Activated CD4-positive, alpha-beta T cell treated with anti-CD3 and anti-CD28 coated beads, Interleukin-2, amount 10 ng/mL, durations not matched to agents 7 days and 5 days (primary cell): ENCODE measurements around the gene B9D1. TPM values are rescaled to one million over a fixed set of nuclear protein-coding genes. Genes with fewer than 3 reads are reported as not detected.

ENCODE experiments used
- CTCF ChIA-PET: fragments of 350-600 bp; sonication (Branson Sonifier 250); formaldehyde crosslinking; loops from one replicate; lab custom pipeline; 2021; ENCODE audit warnings: antibody characterized with exemption; lab: Charles Lee
- POLR2A ChIA-PET: fragments of 350-600 bp; sonication (Branson Sonifier 250); formaldehyde crosslinking; loops from one replicate; lab custom pipeline; 2021; ENCODE audit warnings: antibody characterized with exemption; lab: Charles Lee
- DNase-seq: peaks from one replicate; pipeline ENCODE4 v3.0.0-alpha.2; 2020
- H3K27ac Mint-ChIP-seq: one replicate; pipeline ENCODE4 v1.8.0; 2021; ENCODE audit warnings: mild to moderate bottlenecking, moderate library complexity, mixed read lengths
- H3K27me3 Mint-ChIP-seq: one replicate; pipeline ENCODE4 v1.8.0; 2021; ENCODE audit warnings: mixed read lengths
- H3K36me3 Mint-ChIP-seq: one replicate; pipeline ENCODE4 v1.8.0; 2021; ENCODE audit warnings: low read depth, mixed read lengths
- H3K4me1 Mint-ChIP-seq: one replicate; pipeline ENCODE4 v1.8.0; 2021; ENCODE audit warnings: mixed read lengths
- H3K4me3 Mint-ChIP-seq: one replicate; pipeline ENCODE4 v1.8.0; 2021; ENCODE audit warnings: mild to moderate bottlenecking, moderate library complexity, mixed read lengths
- H3K9me3 Mint-ChIP-seq: one replicate; pipeline ENCODE4 v1.8.0; 2021; ENCODE audit warnings: mixed read lengths
- total RNA-seq, 2 experiments: library from RNA; stranded (reverse); gene quantifications; one replicate each; pipeline ENCODE4 v1.2.3, GENCODE V29; 2021

Gene B9D1
- total RNA-seq, 2 experiments from 2014 or later: 1.3 to 1.6 TPM

- peaks cover 8% of the 10 kb centered on the region for H3K27me3 Mint-ChIP-seq
- POLR2A ChIA-PET: no interaction called here
- H3K4me1 Mint-ChIP-seq: no peaks in the 10 kb centered on the region
- H3K36me3 Mint-ChIP-seq: no peaks in the 10 kb centered on the region
- no peak for DNase-seq
- no peak overlapping the region for H3K27ac Mint-ChIP-seq
- H3K4me3 Mint-ChIP-seq: no peak overlapping the region
- CTCF ChIA-PET: no interaction called here
- H3K9me3 Mint-ChIP-seq: no peaks in the 10 kb centered on the region
Observed at GRCh38 chr17:19345067-19345460, 17.5 kb downstream of the B9D1 start.

- Mint-ChIP-seq H3K27me3 (peaks cover 9% of the 10 kb centered on the region), H3K27ac (no peak overlapping the region), H3K4me1 (no peaks in the 10 kb centered on the region), H3K9me3 (no peaks in the 10 kb centered on the region), H3K36me3 (no peaks in the 10 kb centered on the region), H3K4me3 (no peak overlapping the region)
- no peak for DNase-seq
- ChIA-PET POLR2A (no interaction called here), CTCF (interaction anchor here (0.6 kb wide), 1 partner anchor 351 kb away, joined by 3 read pairs; no protein-coding TSS in a partner anchor)
Observed at GRCh38 chr17:19344311-19345066, 18.0 kb downstream of the B9D1 start.

GRCh38 chr17:19343671-19344151, 18.8 kb downstream of the B9D1 start:
- H3K27me3 Mint-ChIP-seq: peaks cover 10% of the 10 kb centered on the region
- no peaks in the 10 kb centered on the region for H3K36me3 Mint-ChIP-seq
- DNase-seq: no peak
- ChIA-PET POLR2A (no interaction called here), CTCF (interaction anchor here (0.6 to 2.2 kb wide), 2 partner anchors 19 to 352 kb away, joined by 3 to 7 read pairs; partner anchors contain the start of gene B9D1)
- no peaks in the 10 kb centered on the region for H3K9me3 Mint-ChIP-seq
- H3K27ac Mint-ChIP-seq: no peak overlapping the region
- H3K4me1 Mint-ChIP-seq: no peaks in the 10 kb centered on the region
- H3K4me3 Mint-ChIP-seq: no peak overlapping the region

- CTCF ChIA-PET: interaction anchor here (2.2 kb wide), 1 partner anchor 20 kb away, joined by 7 read pairs; the partner anchor contains the start of gene B9D1
- POLR2A ChIA-PET: no interaction called here
- Mint-ChIP-seq H3K9me3 (no peaks in the 10 kb centered on the region), H3K4me1 (no peaks in the 10 kb centered on the region), H3K36me3 (no peaks in the 10 kb centered on the region), H3K27ac (no peak overlapping the region), H3K4me3 (no peak overlapping the region), H3K27me3 (peaks cover 10% of the 10 kb centered on the region)
- no peak for DNase-seq
Observed at GRCh38 chr17:19343256-19343630, 19.3 kb downstream of the B9D1 start.

- no peaks in the 10 kb centered on the region for H3K36me3 Mint-ChIP-seq
- no peak overlapping the region for H3K4me3 Mint-ChIP-seq
- no peak overlapping the region for H3K27ac Mint-ChIP-seq
- ChIA-PET CTCF (interaction anchor here (1.0 to 2.2 kb wide), 3 partner anchors 9 to 20 kb away, joined by 3 to 7 read pairs (median 3); partner anchors contain the start of gene B9D1), POLR2A (no interaction called here)
- H3K9me3 Mint-ChIP-seq: no peaks in the 10 kb centered on the region
- no peak for DNase-seq
- peaks cover 10% of the 10 kb centered on the region for H3K27me3 Mint-ChIP-seq
- H3K4me1 Mint-ChIP-seq: no peaks in the 10 kb centered on the region
Observed at GRCh38 chr17:19342611-19343255, 19.8 kb downstream of the B9D1 start.

- no peak overlapping the region for H3K4me3 Mint-ChIP-seq
- no peaks in the 10 kb centered on the region for H3K36me3 Mint-ChIP-seq
- H3K27ac Mint-ChIP-seq: no peak overlapping the region
- ChIA-PET POLR2A (no interaction called here), CTCF (interaction anchor here (0.6 to 2.2 kb wide), 6 partner anchors 9 to 21 kb away, joined by 3 to 7 read pairs (median 3); partner anchors contain the start of gene B9D1)
- H3K27me3 Mint-ChIP-seq: peaks cover 10% of the 10 kb centered on the region
- DNase-seq: no peak
- no peaks in the 10 kb centered on the region for H3K9me3 Mint-ChIP-seq
- H3K4me1 Mint-ChIP-seq: no peaks in the 10 kb centered on the region
Observed at GRCh38 chr17:19341641-19342610, 20.6 kb downstream of the B9D1 start.

- ChIA-PET CTCF (interaction anchor here (0.6 to 1.2 kb wide), 3 partner anchors 9 to 22 kb away, joined by 3 to 4 read pairs (median 3); partner anchors contain the start of gene B9D1), POLR2A (no interaction called here)
- H3K4me1 Mint-ChIP-seq: no peaks in the 10 kb centered on the region
Observed at GRCh38 chr17:19341211-19341631, 21.3 kb downstream of the B9D1 start.

GRCh38 chr17:19339341-19339815, 23.1 kb downstream of the B9D1 start:
- no peak overlapping the region for H3K27ac Mint-ChIP-seq
- H3K27me3 Mint-ChIP-seq: peaks cover 10% of the 10 kb centered on the region
- H3K4me3 Mint-ChIP-seq: no peak overlapping the region
- DNase-seq: no peak
- CTCF ChIA-PET: interaction anchor here (1.0 kb wide), 1 partner anchor 15 kb away, joined by 3 read pairs; no protein-coding TSS in a partner anchor
- H3K9me3 Mint-ChIP-seq: no peaks in the 10 kb centered on the region
- H3K36me3 Mint-ChIP-seq: no peaks in the 10 kb centered on the region
- no peaks in the 10 kb centered on the region for H3K4me1 Mint-ChIP-seq
- POLR2A ChIA-PET: no interaction called here

More at GRCh38 chr17:19341211-19341631, 21.3 kb downstream of the B9D1 start:
- Mint-ChIP-seq H3K27me3 (peaks cover 10% of the 10 kb centered on the region), H3K27ac (no peak overlapping the region), H3K4me3 (no peak overlapping the region), H3K9me3 (no peaks in the 10 kb centered on the region), H3K36me3 (no peaks in the 10 kb centered on the region)
- no peak for DNase-seq

- ChIA-PET CTCF (interaction anchor here (0.6 to 1.6 kb wide), 11 partner anchors 15 to 371 kb away, joined by 3 to 9 read pairs (median 3); partner anchors contain the start of genes B9D1 and MAPK7), POLR2A (no interaction called here)
- peak; percentile 65 for DNase-seq
- Mint-ChIP-seq H3K9me3 (no peaks in the 10 kb centered on the region), H3K27ac (no peak overlapping the region), H3K36me3 (no peaks in the 10 kb centered on the region), H3K4me1 (no peaks in the 10 kb centered on the region), H3K4me3 (no peak overlapping the region), H3K27me3 (peaks cover 10% of the 10 kb centered on the region)
Observed at GRCh38 chr17:19338031-19338990, 24.2 kb downstream of the B9D1 start.

GRCh38 chr17:19337712-19338023, 24.9 kb downstream of the B9D1 start:
- H3K36me3 Mint-ChIP-seq: no peaks in the 10 kb centered on the region
- ChIA-PET POLR2A (no interaction called here), CTCF (interaction anchor here (0.7 to 1.6 kb wide), 6 partner anchors 16 to 363 kb away, joined by 3 to 9 read pairs (median 3); partner anchors contain the start of genes B9D1 and MAPK7)
- no peak overlapping the region for H3K27ac Mint-ChIP-seq
- no peak overlapping the region for H3K4me3 Mint-ChIP-seq
- H3K27me3 Mint-ChIP-seq: peaks cover 10% of the 10 kb centered on the region
- H3K4me1 Mint-ChIP-seq: no peaks in the 10 kb centered on the region
- H3K9me3 Mint-ChIP-seq: no peaks in the 10 kb centered on the region
- no peak for DNase-seq
